H54 (cell line): ENCODE data around the gene SNED1.

Source experiments
- DNase-seq: peaks from one replicate; pipeline ENCODE4 v3.0.0; 2011; ENCODE audit warnings: low spot score, mixed read lengths; ENCODE audit not compliant: insufficient read length
- FAIRE-seq: peaks from 3 replicates; lab custom pipeline; 2011; peaks lifted over from hg19 to GRCh38; lab: Jason Lieb, UNC
- POLR2A ChIP-seq: IDR thresholded peaks from 2 replicates; pipeline ENCODE4 v1.6.1; 2011; ENCODE audit warnings: low read depth, mild to moderate bottlenecking, low read length

Gene SNED1

GRCh38 chr2:241142063-241142462, 143.6 kb downstream of the SNED1 start:
- FAIRE-seq: no peak
- no peak for DNase-seq
- TF ChIP-seq POLR2A: no peak

GRCh38 chr2:241142593-241142992, 144.2 kb downstream of the SNED1 start:
- DNase-seq (no peak), FAIRE-seq (no peak)
- TF ChIP-seq POLR2A: no peak
